DOHH2 (cell line): ENCODE results near the gene ADGB.
"Not testable (repeated sequence)": the region's sequence is repeated elsewhere in the genome, so short reads cannot be mapped to it uniquely, and the experiment has no call there.

Experiments used
- H3F3A ChIP-seq: fragments of 200-600 bp; sonication (generic), shearing (Covaris generic); 2 replicates; pipeline ENCODE4 v1.6.0; 2016; ENCODE audit warnings: antibody characterized with exemption, mild to moderate bottlenecking; ENCODE audit not compliant: control insufficient read depth, insufficient read depth
- H3K27ac ChIP-seq: fragments of 200-600 bp; sonication (generic); 2 replicates; pipeline ENCODE4 v1.5.1; 2014; ENCODE audit warnings: low read depth, mild to moderate bottlenecking, low read length, moderate library complexity
- H3K27me3 ChIP-seq: fragments of 200-600 bp; sonication (generic); 2 replicates; pipeline ENCODE4 v1.6.1; 2014; ENCODE audit warnings: mild to moderate bottlenecking, low read length, mixed read lengths; ENCODE audit not compliant: control insufficient read depth
- H3K36me3 ChIP-seq: fragments of 200-600 bp; sonication (generic); 2 replicates; pipeline ENCODE4 v1.6.1; 2014; ENCODE audit warnings: mild to moderate bottlenecking, low read length, moderate library complexity, mixed read lengths; ENCODE audit not compliant: control insufficient read depth
- H3K4me1 ChIP-seq: fragments of 200-600 bp; sonication (generic); 2 replicates; pipeline ENCODE4 v1.6.1; 2014; ENCODE audit warnings: mild to moderate bottlenecking, low read length, mixed read lengths; ENCODE audit not compliant: control insufficient read depth
- H3K4me2 ChIP-seq: fragments of 200-600 bp; sonication (generic); 2 replicates; pipeline ENCODE4 v1.6.0; 2014; ENCODE audit warnings: mild to moderate bottlenecking, low read length, moderate library complexity
- H3K4me3 ChIP-seq: fragments of 200-600 bp; sonication (generic); 2 replicates; pipeline ENCODE4 v1.5.1; 2014; ENCODE audit warnings: mild to moderate bottlenecking, low read length, mixed read lengths
- H3K79me2 ChIP-seq: fragments of 200-600 bp; sonication (generic); 2 replicates; pipeline ENCODE4 v1.6.1; 2014; ENCODE audit warnings: mild to moderate bottlenecking, low read length, mixed read lengths; ENCODE audit not compliant: control insufficient read depth
- H3K9me2 ChIP-seq: fragments of 200-600 bp; sonication (generic); replicated peaks from 2 replicates; pipeline ENCODE4 v1.6.1; 2014; ENCODE audit warnings: mild to moderate bottlenecking, low read length, mixed read lengths; ENCODE audit not compliant: control insufficient read depth
- H3K9me3 ChIP-seq: fragments of 200-600 bp; sonication (generic); 2 replicates; pipeline ENCODE4 v1.6.1; 2014; ENCODE audit warnings: antibody characterized with exemption, low read length, mixed read lengths; ENCODE audit not compliant: control insufficient read depth, insufficient read depth
- H4K20me1 ChIP-seq: fragments of 200-600 bp; sonication (generic); 2 replicates; pipeline ENCODE4 v1.6.0; 2014; ENCODE audit warnings: low read depth, mild to moderate bottlenecking, antibody characterized with exemption, low read length, moderate library complexity; ENCODE audit not compliant: control insufficient read depth, insufficient read depth
- CTCF ChIP-seq: fragments of 200-600 bp; sonication (generic); IDR thresholded peaks from one replicate; pipeline ENCODE4 v1.5.1; 2014; ENCODE audit warnings: antibody characterized with exemption, mild to moderate bottlenecking, low read depth, low read length; ENCODE audit not compliant: poor library complexity, severe bottlenecking
- EZH2phosphoT487 ChIP-seq: fragments of 200-600 bp; sonication (generic); IDR thresholded peaks from 2 replicates; pipeline ENCODE4 v1.6.1; 2017; ENCODE audit warnings: borderline replicate concordance, mild to moderate bottlenecking, antibody characterized with exemption, low read length, moderate library complexity, mixed read lengths

ADGB gene

GRCh38 chr6:146803601-146804000 is 204.8 kb downstream of the ADGB start:
- no peak overlapping the region for H3K4me3 ChIP-seq
- H3K79me2 ChIP-seq, result no peaks in the 10 kb centered on the region
- no peaks in the 10 kb centered on the region for H3K27me3 ChIP-seq
- no peaks in the 10 kb centered on the region for H3K36me3 ChIP-seq
- H4K20me1 ChIP-seq, result no peaks in the 10 kb centered on the region
- no peaks in the 10 kb centered on the region for H3F3A ChIP-seq
- H3K4me2 ChIP-seq, result no peak overlapping the region
- no peaks in the 10 kb centered on the region for H3K4me1 ChIP-seq
- no peaks in the 10 kb centered on the region for H3K9me2 ChIP-seq
- H3K9me3 ChIP-seq, result no peaks in the 10 kb centered on the region
- TF ChIP-seq EZH2phosphoT487 (no peak), CTCF (no peak)
- no peak overlapping the region for H3K27ac ChIP-seq

- no peak overlapping the region for H3K4me2 ChIP-seq
- no peaks in the 10 kb centered on the region for H3K4me1 ChIP-seq
- H3K27ac ChIP-seq, result no peak overlapping the region
- no peaks in the 10 kb centered on the region for H3K36me3 ChIP-seq
- H3K9me3 ChIP-seq, result no peaks in the 10 kb centered on the region
- no peaks in the 10 kb centered on the region for H3K79me2 ChIP-seq
- TF ChIP-seq EZH2phosphoT487 (no peak), CTCF (no peak)
- H3K27me3 ChIP-seq, result no peaks in the 10 kb centered on the region
- no peaks in the 10 kb centered on the region for H3F3A ChIP-seq
- H3K4me3 ChIP-seq, result no peak overlapping the region
- H4K20me1 ChIP-seq, result no peaks in the 10 kb centered on the region
- no peaks in the 10 kb centered on the region for H3K9me2 ChIP-seq
Measured at GRCh38 chr6:146805546-146806325, 207.0 kb downstream of the ADGB start.

GRCh38 chr6:146809014-146809413 is 210.2 kb downstream of the ADGB start:
- not testable (repeated sequence) for H4K20me1 ChIP-seq, H3K36me3 ChIP-seq, H3K27me3 ChIP-seq, H3K4me1 ChIP-seq, H3K79me2 ChIP-seq, H3K9me2 ChIP-seq, H3K9me3 ChIP-seq, H3K4me3 ChIP-seq, H3F3A ChIP-seq, H3K27ac ChIP-seq, H3K4me2 ChIP-seq

- not testable (repeated sequence) for H3K79me2 ChIP-seq, H3K9me2 ChIP-seq
Measured at GRCh38 chr6:146812811-146813321, 214.1 kb downstream of the ADGB start.

More at GRCh38 chr6:146812811-146813321, 214.1 kb downstream of the ADGB start:
- not testable (repeated sequence) for H3K4me3 ChIP-seq, H3K4me2 ChIP-seq, H3K36me3 ChIP-seq, H3K27me3 ChIP-seq, H3K4me1 ChIP-seq, H3K27ac ChIP-seq, H3F3A ChIP-seq, H4K20me1 ChIP-seq, H3K9me3 ChIP-seq
